Epithelial cell of esophagus (primary cell): Measurements from ENCODE around the gene USP14.
"Not testable (repeated sequence)": the region's sequence is repeated elsewhere in the genome, so short reads cannot be mapped to it uniquely, and the experiment has no call there.

Experiments
- DNase-seq: peaks from one replicate; pipeline ENCODE4 v3.0.0; 2010; ENCODE audit warnings: low read depth
- H3K4me3 ChIP-seq: 2 replicates; pipeline ENCODE4 v1.5.1; 2011; ENCODE audit warnings: mild to moderate bottlenecking, low read length, control low read depth
- TF ChIP-seq, protein P1 (sequence below): IDR thresholded peaks from 2 replicates; pipeline ENCODE4 v1.5.1; 2011; ENCODE audit warnings: low read depth, mild to moderate bottlenecking, low read length, control low read depth, inconsistent platforms; ENCODE audit not compliant: insufficient read depth; ENCODE audit errors: missing control alignments

Gene USP14

GRCh38 chr18:136433-136832 lies 21.9 kb upstream of the USP14 start:
- TF ChIP-seq, protein P1, sequence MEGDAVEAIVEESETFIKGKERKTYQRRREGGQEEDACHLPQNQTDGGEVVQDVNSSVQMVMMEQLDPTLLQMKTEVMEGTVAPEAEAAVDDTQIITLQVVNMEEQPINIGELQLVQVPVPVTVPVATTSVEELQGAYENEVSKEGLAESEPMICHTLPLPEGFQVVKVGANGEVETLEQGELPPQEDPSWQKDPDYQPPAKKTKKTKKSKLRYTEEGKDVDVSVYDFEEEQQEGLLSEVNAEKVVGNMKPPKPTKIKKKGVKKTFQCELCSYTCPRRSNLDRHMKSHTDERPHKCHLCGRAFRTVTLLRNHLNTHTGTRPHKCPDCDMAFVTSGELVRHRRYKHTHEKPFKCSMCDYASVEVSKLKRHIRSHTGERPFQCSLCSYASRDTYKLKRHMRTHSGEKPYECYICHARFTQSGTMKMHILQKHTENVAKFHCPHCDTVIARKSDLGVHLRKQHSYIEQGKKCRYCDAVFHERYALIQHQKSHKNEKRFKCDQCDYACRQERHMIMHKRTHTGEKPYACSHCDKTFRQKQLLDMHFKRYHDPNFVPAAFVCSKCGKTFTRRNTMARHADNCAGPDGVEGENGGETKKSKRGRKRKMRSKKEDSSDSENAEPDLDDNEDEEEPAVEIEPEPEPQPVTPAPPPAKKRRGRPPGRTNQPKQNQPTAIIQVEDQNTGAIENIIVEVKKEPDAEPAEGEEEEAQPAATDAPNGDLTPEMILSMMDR = no peak
- no peak for DNase-seq
- H3K4me3 ChIP-seq = no peak overlapping the region

GRCh38 chr18:137327-137726 lies 21.0 kb upstream of the USP14 start:
- TF ChIP-seq, protein P1 = no peak
- no peak overlapping the region for H3K4me3 ChIP-seq
- DNase-seq = no peak

DNA sequence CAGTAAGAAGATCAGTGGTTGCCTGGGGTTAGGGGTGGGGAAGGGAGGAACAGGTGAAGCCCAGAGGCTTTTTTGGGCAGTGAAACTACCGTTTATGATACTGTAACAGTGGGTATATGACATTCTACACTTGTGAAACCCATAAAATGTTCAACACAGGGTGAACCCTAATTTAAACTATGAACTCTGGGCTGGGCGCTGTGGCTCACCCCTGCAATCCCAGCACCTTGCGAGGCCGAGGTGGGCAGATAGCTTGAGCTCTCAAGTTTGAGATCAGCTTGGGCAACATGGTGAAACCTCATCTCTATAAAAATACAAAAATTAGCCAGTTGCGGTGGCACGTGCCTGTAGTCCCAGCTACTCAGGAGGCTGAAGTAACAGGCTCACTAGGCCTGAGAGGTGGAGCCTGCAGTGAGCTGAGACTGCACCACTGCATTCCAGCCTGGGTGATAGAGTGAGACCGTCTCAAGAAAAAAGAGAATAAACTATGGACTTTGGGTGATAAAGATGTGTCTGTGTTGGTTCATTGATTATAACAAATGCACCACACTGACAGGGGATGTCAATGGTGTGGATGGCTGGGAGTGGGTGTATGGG lies 17.6 kb upstream of the USP14 start:
- TF ChIP-seq, protein P1 = no peak
- no peak for DNase-seq
- no peak overlapping the region for H3K4me3 ChIP-seq

GRCh38 chr18:142624-143296 lies 15.6 kb upstream of the USP14 start:
- H3K4me3 ChIP-seq, DNase-seq: not testable (repeated sequence)

DNA sequence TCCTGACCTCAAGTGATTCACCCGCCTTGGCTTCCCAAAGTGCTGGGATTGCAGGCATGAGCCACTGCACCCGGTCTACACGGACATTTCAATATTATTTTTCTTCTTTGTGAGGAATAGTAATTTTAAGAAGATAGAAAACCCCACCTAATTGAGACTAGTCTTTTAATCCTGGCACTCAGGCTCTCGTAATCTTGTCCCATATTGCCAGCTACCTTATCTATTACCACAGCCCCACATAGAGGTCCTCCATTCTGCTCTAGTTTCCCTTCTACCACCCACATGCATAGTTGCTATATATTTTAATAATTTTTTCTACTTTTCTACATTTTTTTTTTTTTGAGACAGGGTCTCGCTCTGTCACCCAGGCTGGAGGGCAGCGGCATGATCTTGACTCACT lies 9.5 kb upstream of the USP14 start:
- no peak overlapping the region for H3K4me3 ChIP-seq
- TF ChIP-seq, protein P1 = no peak
- DNase-seq = no peak

- H3K4me3 ChIP-seq = no peak overlapping the region
- DNase-seq = no peak
- TF ChIP-seq, protein P1 = no peak
These were observed 4.2 kb upstream of the USP14 start for GRCh38 chr18:154151-154550.

DNA sequence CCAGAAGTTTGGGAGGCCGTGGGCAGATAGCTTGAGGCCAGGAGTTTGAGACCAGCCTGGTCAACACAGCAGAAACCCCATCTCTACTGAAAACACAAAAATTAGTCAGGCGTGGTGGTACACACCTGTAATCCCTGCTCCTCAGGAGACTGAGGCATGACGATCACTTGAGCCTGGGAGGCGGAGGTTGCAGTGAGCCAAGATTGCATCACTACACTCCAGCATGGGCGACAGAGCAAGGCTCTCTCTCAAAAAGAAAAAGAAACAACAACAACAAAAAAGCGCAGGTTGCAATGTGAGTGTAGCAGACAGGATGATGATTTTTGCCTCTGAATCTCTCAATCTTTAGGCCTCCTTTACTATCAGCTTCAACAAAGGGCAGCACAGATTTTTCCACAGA lies 2.7 kb upstream of the USP14 start:
- TF ChIP-seq, protein P1 = no peak
- no peak for DNase-seq
- no peak overlapping the region for H3K4me3 ChIP-seq
